Measurements from ENCODE around the gene KRTAP9-6.
A peak's percentile ranks its signal among the peaks of the same experiment; 100 is the strongest.
"Not testable (repeated sequence)": the region's sequence is repeated elsewhere in the genome, so short reads cannot be mapped to it uniquely, and the experiment has no call there.

Gene KRTAP9-6

GRCh38 chr17:41265078-41265477 is at the start of gene KRTAP9-6:
TSS of gene KRTAP9-6 (plus strand) at chr17:41265378. CDS start at chr17:41265378, 0 bp downstream.
- DNase-seq (ENCODE audit: low read depth), result no peak
- no peak for TF ChIP-seq CTCF (IDR thresholded peaks at IDR 0.05; ENCODE audit: control insufficient read depth, insufficient read depth, low read depth, low read length, missing control alignments)
- H3K4me3 ChIP-seq (ENCODE audit: control insufficient read depth, low read depth, low read length), result no peak within 1 kb of the TSS

- H3K4me3 ChIP-seq (ENCODE audit: control insufficient read depth, low read depth, low read length), result no peak overlapping the region
- no peak for DNase-seq (ENCODE audit: low read depth)
- TF ChIP-seq CTCF (IDR thresholded peaks at IDR 0.05; ENCODE audit: control insufficient read depth, insufficient read depth, low read depth, low read length, missing control alignments), result no peak
Measured at GRCh38 chr17:41215681-41216080, 49.5 kb upstream of the KRTAP9-6 start.

- no peak for TF ChIP-seq CTCF (IDR thresholded peaks at IDR 0.05; ENCODE audit: control insufficient read depth, insufficient read depth, low read depth, low read length, missing control alignments)
- DNase-seq (ENCODE audit: low read depth), result peak; percentile 10
Measured at GRCh38 chr17:41223821-41224220, 41.4 kb upstream of the KRTAP9-6 start.

DNA sequence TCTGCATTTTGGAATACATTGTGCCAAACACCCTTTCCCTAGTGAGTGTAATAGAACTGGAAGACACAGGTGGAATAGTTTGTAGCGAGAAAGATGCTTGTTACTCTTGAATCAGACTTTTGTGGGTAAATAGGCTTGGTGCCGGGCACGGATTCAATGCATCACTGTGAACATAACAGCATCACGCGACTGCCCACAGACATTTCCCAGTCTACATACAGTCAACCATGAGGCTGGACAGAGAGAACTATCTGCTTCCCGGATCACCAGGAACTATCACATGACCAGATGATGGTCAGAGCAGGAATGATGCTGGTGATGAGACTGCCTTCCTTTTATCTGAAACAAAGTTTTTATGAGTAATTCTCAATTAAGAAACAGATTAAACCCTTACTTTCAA is 39.1 kb upstream of the KRTAP9-6 start:
- no peak overlapping the region for H3K4me3 ChIP-seq (ENCODE audit: control insufficient read depth, low read depth, low read length)
- no peak for TF ChIP-seq CTCF (IDR thresholded peaks at IDR 0.05; ENCODE audit: control insufficient read depth, insufficient read depth, low read depth, low read length, missing control alignments)
- no peak for DNase-seq (ENCODE audit: low read depth)

More at GRCh38 chr17:41223821-41224220, 41.4 kb upstream of the KRTAP9-6 start:
- no peak overlapping the region for H3K4me3 ChIP-seq (ENCODE audit: control insufficient read depth, low read depth, low read length)

DNA sequence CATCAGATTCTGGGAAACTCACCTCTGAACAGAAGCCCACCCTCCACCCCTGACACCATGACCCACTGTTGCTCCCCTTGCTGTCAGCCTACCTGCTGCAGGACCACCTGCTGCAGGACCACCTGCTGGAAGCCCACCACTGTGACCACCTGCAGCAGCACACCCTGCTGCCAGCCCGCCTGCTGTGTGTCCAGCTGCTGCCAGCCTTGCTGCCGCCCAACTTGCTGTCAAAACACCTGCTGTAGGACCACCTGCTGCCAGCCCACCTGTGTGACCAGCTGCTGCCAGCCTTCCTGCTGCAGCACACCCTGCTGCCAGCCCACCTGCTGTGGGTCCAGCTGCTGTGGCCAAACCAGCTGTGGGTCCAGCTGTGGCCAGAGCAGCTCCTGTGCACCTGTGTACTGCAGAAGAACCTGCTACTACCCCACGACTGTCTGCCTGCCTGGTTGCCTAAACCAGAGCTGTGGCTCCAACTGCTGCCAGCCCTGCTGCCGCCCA is 38.5 kb upstream of the KRTAP9-6 start, which contains the start of gene KRTAP9-2:
TSS of gene KRTAP9-2 (plus strand) at position 51 of the 498 bp plus-strand sequence. CDS start at position 58, 7 bp downstream.
- H3K4me3 ChIP-seq (ENCODE audit: control insufficient read depth, low read depth, low read length); DNase-seq (ENCODE audit: low read depth): not testable (repeated sequence)

GRCh38 chr17:41230094-41230493 is 35.1 kb upstream of the KRTAP9-6 start:
- no peak for TF ChIP-seq CTCF (IDR thresholded peaks at IDR 0.05; ENCODE audit: control insufficient read depth, insufficient read depth, low read depth, low read length, missing control alignments)
- no peak overlapping the region for H3K4me3 ChIP-seq (ENCODE audit: control insufficient read depth, low read depth, low read length)
- no peak for DNase-seq (ENCODE audit: low read depth)

GRCh38 chr17:41231731-41232130 is 33.4 kb upstream of the KRTAP9-6 start:
- no peak for TF ChIP-seq CTCF (IDR thresholded peaks at IDR 0.05; ENCODE audit: control insufficient read depth, insufficient read depth, low read depth, low read length, missing control alignments)
- no peak for DNase-seq (ENCODE audit: low read depth)
- H3K4me3 ChIP-seq (ENCODE audit: control insufficient read depth, low read depth, low read length), result no peak overlapping the region

- not testable (repeated sequence) for DNase-seq (ENCODE audit: low read depth); H3K4me3 ChIP-seq (ENCODE audit: control insufficient read depth, low read depth, low read length)
Measured at GRCh38 chr17:41232399-41233105, 32.6 kb upstream of the KRTAP9-6 start, which contains the start of gene KRTAP9-3. TSS of gene KRTAP9-3 (plus strand) at chr17:41232449. CDS start at chr17:41232502, 53 bp downstream.

- H3K4me3 ChIP-seq (ENCODE audit: control insufficient read depth, low read depth, low read length); DNase-seq (ENCODE audit: low read depth): not testable (repeated sequence)
Measured at GRCh38 chr17:41237116-41237515, 28.1 kb upstream of the KRTAP9-6 start.

- H3K4me3 ChIP-seq (ENCODE audit: control insufficient read depth, low read depth, low read length); DNase-seq (ENCODE audit: low read depth): not testable (repeated sequence)
Measured at GRCh38 chr17:41237949-41238437, 27.2 kb upstream of the KRTAP9-6 start, which contains the start of gene KRTAP9-8. TSS of gene KRTAP9-8 (plus strand) at chr17:41237999. CDS start at chr17:41238052, 53 bp downstream.

Data from AG09309 (cell line).